Mesendoderm (in vitro differentiated cells): Measurements from ENCODE around the gene C15orf62.

Source experiments
- DNase-seq: peaks from one replicate; pipeline ENCODE4 v3.0.0; 2013
- H2AK5ac ChIP-seq: 2 replicates; pipeline ENCODE4 v1.6.1; 2013; ENCODE audit warnings: low read length, inconsistent platforms
- H2BK120ac ChIP-seq: 2 replicates; pipeline ENCODE4 v1.6.1; 2013; ENCODE audit warnings: low read depth, mild to moderate bottlenecking, low read length, moderate library complexity, mixed read lengths
- H2BK15ac ChIP-seq: replicated peaks from 2 replicates; pipeline ENCODE4 v1.6.1; 2013; ENCODE audit warnings: low read depth, mild to moderate bottlenecking, moderate library complexity
- H2BK5ac ChIP-seq: 2 replicates; pipeline ENCODE4 v1.6.1; 2013; ENCODE audit warnings: low read length, inconsistent platforms
- H3K18ac ChIP-seq: 2 replicates; pipeline ENCODE4 v1.6.1; 2013; ENCODE audit warnings: mild to moderate bottlenecking, low read length, mixed read lengths
- H3K23ac ChIP-seq: one replicate; pipeline ENCODE4 v1.6.1; 2013; ENCODE audit warnings: low read length
- H3K27ac ChIP-seq: 2 replicates; pipeline ENCODE4 v1.5.1; 2013; ENCODE audit warnings: low read depth, mild to moderate bottlenecking, inconsistent platforms, low read length, moderate library complexity
- H3K27me3 ChIP-seq: 2 replicates; pipeline ENCODE4 v1.6.1; 2013; ENCODE audit warnings: low read length, control low read depth, mild to moderate bottlenecking, inconsistent platforms; ENCODE audit not compliant: insufficient read depth, poor library complexity
- H3K36me3 ChIP-seq: 2 replicates; pipeline ENCODE4 v1.6.1; 2013; ENCODE audit warnings: low read length, inconsistent platforms; ENCODE audit not compliant: control insufficient read depth, insufficient read depth
- H3K4ac ChIP-seq: one replicate; pipeline ENCODE4 v1.6.1; 2013; ENCODE audit warnings: low read depth, mild to moderate bottlenecking, low read length, moderate library complexity
- H3K4me1 ChIP-seq: 2 replicates; pipeline ENCODE4 v1.6.1; 2013; ENCODE audit warnings: low read depth, low read length, inconsistent platforms; ENCODE audit not compliant: control insufficient read depth
- H3K4me2 ChIP-seq: 2 replicates; pipeline ENCODE4 v1.6.1; 2013; ENCODE audit warnings: low read length
- H3K4me3 ChIP-seq: 2 replicates; pipeline ENCODE4 v1.5.1; 2013; ENCODE audit warnings: mild to moderate bottlenecking, low read length
- H3K56ac ChIP-seq: one replicate; pipeline ENCODE4 v1.6.1; 2013; ENCODE audit warnings: low read length
- H3K79me1 ChIP-seq: 2 replicates; pipeline ENCODE4 v1.6.1; 2013; ENCODE audit warnings: low read length, inconsistent platforms
- H3K79me2 ChIP-seq: 2 replicates; pipeline ENCODE4 v1.6.1; 2013; ENCODE audit warnings: mild to moderate bottlenecking, low read length; ENCODE audit not compliant: control insufficient read depth, insufficient read depth
- H3K9ac ChIP-seq: 2 replicates; pipeline ENCODE4 v1.6.1; 2013; ENCODE audit warnings: low read length, inconsistent platforms
- H4K5ac ChIP-seq: one replicate; pipeline ENCODE4 v1.6.1; 2013; ENCODE audit warnings: low read length
- H4K8ac ChIP-seq: one replicate; pipeline ENCODE4 v1.6.1; 2013; ENCODE audit warnings: low read depth, mild to moderate bottlenecking, control low read depth, low read length, moderate library complexity
- WGBS: extraction: QIAGEN DNeasy Blood & Tissue Kit; methylation state at CpG from one replicate; pipeline ENCODE4 v1.1.7; 2013; ENCODE audit warnings: low lambda C conversion rate, missing lambda C conversion rate; ENCODE audit not compliant: insufficient coverage; ENCODE audit errors: extremely low coverage; 5-methylcytosine and 5-hydroxymethylcytosine counted together

C15orf62 gene

DNA sequence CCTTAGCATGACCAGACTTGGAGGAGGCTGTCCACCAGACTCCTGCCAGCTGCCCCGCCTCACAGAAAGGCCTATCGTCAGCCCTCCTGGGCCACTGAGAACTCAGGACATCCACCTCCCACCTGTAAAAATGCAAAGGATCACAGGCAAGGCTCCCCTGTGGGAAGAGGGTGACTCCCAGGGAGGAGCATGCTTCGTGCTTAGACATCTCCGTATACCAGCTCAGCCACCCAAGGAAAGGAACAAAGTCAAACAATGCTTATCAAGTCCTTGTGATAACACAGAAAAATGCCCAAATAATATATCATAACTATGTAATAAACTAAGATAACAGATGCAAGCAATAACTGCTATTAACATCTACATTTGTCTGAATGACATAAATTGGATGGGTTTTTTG, 18.9 kb upstream of the C15orf62 start:
- H3K56ac ChIP-seq: no peak overlapping the region
- no peaks in the 10 kb centered on the region for H3K4me1 ChIP-seq
- peaks cover 4% of the 10 kb centered on the region for H3K79me2 ChIP-seq
- no peaks in the 10 kb centered on the region for H3K36me3 ChIP-seq
- H3K27ac ChIP-seq: no peak overlapping the region
- H2AK5ac ChIP-seq: no peak overlapping the region
- no peak overlapping the region for H3K9ac ChIP-seq
- no peak overlapping the region for H4K5ac ChIP-seq
- WGBS: no CpG with 5 or more reads among the region's 4 CpGs
- H2BK15ac ChIP-seq: no peak overlapping the region
- H3K4ac ChIP-seq: no peak overlapping the region
- no peak overlapping the region for H3K4me3 ChIP-seq
- no peak overlapping the region for H2BK5ac ChIP-seq
- H2BK120ac ChIP-seq: no peak overlapping the region
- H4K8ac ChIP-seq: no peak overlapping the region
- H3K27me3 ChIP-seq: no peaks in the 10 kb centered on the region
- H3K23ac ChIP-seq: no peak overlapping the region
- peaks cover 9% of the 10 kb centered on the region for H3K79me1 ChIP-seq
- no peak overlapping the region for H3K18ac ChIP-seq
- no peak overlapping the region for H3K4me2 ChIP-seq
- no peak for DNase-seq

DNA sequence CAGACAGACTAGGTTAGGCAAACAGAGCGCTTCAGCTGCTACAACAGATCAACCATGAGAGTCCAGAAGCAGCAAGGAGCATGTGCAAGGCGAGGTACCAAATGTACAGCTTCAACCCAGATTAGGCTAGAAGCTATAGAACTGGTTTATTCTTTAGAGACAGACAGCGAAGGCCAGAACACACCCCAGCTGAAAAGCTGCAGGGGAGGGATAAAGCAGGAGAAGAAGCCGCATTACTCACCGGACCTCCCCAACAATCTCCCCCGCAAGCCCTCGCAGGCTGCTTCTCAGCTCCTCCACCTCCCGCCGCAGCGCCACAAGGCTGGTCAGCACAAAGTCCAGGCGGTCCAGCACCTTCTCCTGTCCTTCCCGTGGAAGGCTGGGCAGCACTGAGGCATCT, 18.0 kb upstream of the C15orf62 start:
- H3K27ac ChIP-seq: no peak overlapping the region
- H3K23ac ChIP-seq: no peak overlapping the region
- H2AK5ac ChIP-seq: no peak overlapping the region
- no peak overlapping the region for H3K9ac ChIP-seq
- H4K5ac ChIP-seq: no peak overlapping the region
- WGBS: no CpG with 5 or more reads among the region's 12 CpGs
- no peak for DNase-seq
- H3K4me3 ChIP-seq: no peak overlapping the region
- H2BK5ac ChIP-seq: no peak overlapping the region
- H3K4me2 ChIP-seq: no peak overlapping the region
- no peak overlapping the region for H2BK120ac ChIP-seq
- H3K79me2 ChIP-seq: peaks cover 4% of the 10 kb centered on the region
- H3K4ac ChIP-seq: no peak overlapping the region
- no peak overlapping the region for H4K8ac ChIP-seq
- no peak overlapping the region for H3K18ac ChIP-seq
- H3K4me1 ChIP-seq: no peaks in the 10 kb centered on the region
- no peak overlapping the region for H2BK15ac ChIP-seq
- no peaks in the 10 kb centered on the region for H3K36me3 ChIP-seq
- H3K27me3 ChIP-seq: no peaks in the 10 kb centered on the region
- H3K79me1 ChIP-seq: peaks cover 9% of the 10 kb centered on the region
- no peak overlapping the region for H3K56ac ChIP-seq

- Histone ChIP-seq H2BK15ac (no peak overlapping the region), H3K27me3 (no peaks in the 10 kb centered on the region), H4K8ac (no peak overlapping the region), H3K79me2 (peaks cover 4% of the 10 kb centered on the region), H4K5ac (no peak overlapping the region), H3K56ac (peak overlapping the region; percentile 89), H2BK120ac (no peak overlapping the region), H3K18ac (no peak overlapping the region), H2BK5ac (no peak overlapping the region), H3K79me1 (peaks cover 9% of the 10 kb centered on the region), H3K27ac (no peak overlapping the region), H3K4me2 (peak overlapping the region; percentile 79), H3K23ac (no peak overlapping the region), H3K4me1 (no peaks in the 10 kb centered on the region), H3K4me3 (peak overlapping the region; percentile 95), H3K4ac (no peak overlapping the region), H2AK5ac (no peak overlapping the region), H3K9ac (peak overlapping the region; percentile 69), H3K36me3 (no peaks in the 10 kb centered on the region)
- WGBS: no CpG with 5 or more reads among the region's 22 CpGs
- DNase-seq: no peak
Measured at GRCh38 chr15:40754574-40754882, 15.3 kb upstream of the C15orf62 start.

DNA sequence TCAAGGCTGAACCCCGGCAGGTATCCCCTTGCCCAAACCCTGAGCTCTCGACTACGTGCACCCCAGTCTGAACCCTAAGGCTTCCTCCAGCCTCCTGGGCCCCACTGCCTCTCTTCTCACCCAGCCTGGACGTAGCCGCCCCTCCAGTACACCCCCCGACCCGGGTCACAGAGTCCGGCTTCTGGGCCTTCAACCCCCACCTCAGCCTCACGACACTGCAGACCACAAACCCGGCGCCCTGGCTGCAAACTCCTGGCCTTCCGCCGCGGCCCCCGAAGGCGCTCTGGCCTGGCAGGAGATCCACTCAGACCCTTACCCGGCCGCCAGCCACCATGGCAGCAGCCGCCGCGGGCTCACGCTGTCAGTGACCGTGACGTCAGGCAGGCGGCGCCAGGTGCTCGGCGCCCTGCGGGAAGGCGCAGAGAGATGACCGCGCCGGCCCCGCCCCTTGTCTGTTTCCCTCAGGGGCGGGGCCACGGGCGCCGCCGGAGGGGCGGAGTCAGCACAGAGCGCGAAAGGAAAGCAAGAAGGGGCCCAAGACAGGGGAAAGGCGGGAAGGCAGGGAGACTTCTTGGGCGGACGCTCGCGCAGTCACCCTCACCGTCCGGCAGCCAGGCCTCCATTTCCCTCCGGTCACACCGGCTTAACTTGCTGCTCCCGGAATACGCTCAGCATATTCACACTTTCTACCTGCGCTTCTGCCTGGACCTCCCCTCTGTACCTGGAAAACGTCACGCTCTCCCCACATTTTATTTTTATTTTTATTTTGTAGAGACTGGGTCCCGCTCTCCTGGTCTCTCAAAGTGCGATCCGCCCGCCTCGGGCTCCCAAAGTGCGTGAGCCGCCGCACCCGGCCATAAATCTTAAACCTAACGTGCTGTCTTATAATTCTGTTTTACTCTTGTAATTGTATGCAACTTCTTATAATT, 14.6 kb upstream of the C15orf62 start, which contains the start of gene RMDN3:
RMDN3 (minus strand) TSS at position 372 of the 929 bp plus-strand sequence. CDS start 471 bp downstream, outside the sequence.
- Histone ChIP-seq H2BK120ac (no peak within 1 kb of the TSS), H3K79me2 (peaks cover 4% of the 10 kb centered on the region), H3K4me1 (no peaks in the 10 kb centered on the region), H3K27me3 (no peaks in the 10 kb centered on the region), H3K79me1 (peaks cover 9% of the 10 kb centered on the region), H3K18ac (peak within 1 kb of the TSS; percentile 62), H4K8ac (no peak within 1 kb of the TSS), H3K23ac (peak within 1 kb of the TSS; percentile 92), H3K56ac (peak within 1 kb of the TSS; percentile 99), H3K4ac (no peak within 1 kb of the TSS), H3K9ac (peak within 1 kb of the TSS; percentile 98), H3K36me3 (no peaks in the 10 kb centered on the region), H3K27ac (peak within 1 kb of the TSS; percentile 81), H3K4me2 (peak within 1 kb of the TSS; percentile 84), H2BK5ac (peak within 1 kb of the TSS; percentile 95), H3K4me3 (peak within 1 kb of the TSS; percentile 95), H2AK5ac (no peak within 1 kb of the TSS), H4K5ac (peak within 1 kb of the TSS; percentile 87), H2BK15ac (no peak within 1 kb of the TSS)
- no CpG with 5 or more reads among the region's 66 CpGs for WGBS
- DNase-seq: peak; percentile 97

- DNase-seq: no peak
- peaks cover 4% of the 10 kb centered on the region for H3K79me2 ChIP-seq
- H2BK120ac ChIP-seq: no peak overlapping the region
- no peaks in the 10 kb centered on the region for H3K36me3 ChIP-seq
- H3K27ac ChIP-seq: no peak overlapping the region
- no CpG with 5 or more reads among the region's 10 CpGs for WGBS
- H2BK15ac ChIP-seq: no peak overlapping the region
- no peaks in the 10 kb centered on the region for H3K27me3 ChIP-seq
- H3K79me1 ChIP-seq: peaks cover 9% of the 10 kb centered on the region
- no peak overlapping the region for H3K23ac ChIP-seq
- no peak overlapping the region for H4K8ac ChIP-seq
- no peak overlapping the region for H2BK5ac ChIP-seq
- H3K4me1 ChIP-seq: no peaks in the 10 kb centered on the region
- no peak overlapping the region for H4K5ac ChIP-seq
- peak overlapping the region; percentile 99 for H3K56ac ChIP-seq
- peak overlapping the region; percentile 98 for H3K9ac ChIP-seq
- H3K4ac ChIP-seq: no peak overlapping the region
- no peak overlapping the region for H3K18ac ChIP-seq
- H2AK5ac ChIP-seq: no peak overlapping the region
- H3K4me2 ChIP-seq: no peak overlapping the region
- no peak overlapping the region for H3K4me3 ChIP-seq
Measured at GRCh38 chr15:40755812-40756208, 14.0 kb upstream of the C15orf62 start.
